Right cardiac atrium (tissue), 5 donors: ENCODE data around the gene CD19. TPM values are rescaled to one million over a fixed set of nuclear protein-coding genes. Genes with fewer than 3 reads are reported as not detected.
"Not testable (repeated sequence)": the region's sequence is repeated elsewhere in the genome, so short reads cannot be mapped to it uniquely, and the experiment has no call there.

ENCODE experiments used
- ATAC-seq, 2 donors: fragments of 200-7000 bp; cut with Tn5 transposase; one replicate each; pipeline versions ENCODE4 v1.8.0 to v1.9.1; 2020; ENCODE audit warnings: moderate library complexity in 2 of 2, mild to moderate bottlenecking in 1 of 2
- DNase-seq, 3 donors: peaks; one replicate each; pipeline ENCODE4 v3.0.0-alpha.2; 2020
- H3K27ac ChIP-seq: one replicate; pipeline ENCODE4 v1.5.1; 2013; ENCODE audit warnings: mild to moderate bottlenecking, low read length, control low read depth, moderate library complexity
- H3K27me3 ChIP-seq: one replicate; pipeline ENCODE4 v1.6.1; 2013; ENCODE audit not compliant: control insufficient read depth, insufficient read depth
- H3K4me1 ChIP-seq: one replicate; pipeline ENCODE4 v1.6.1; 2013; ENCODE audit warnings: low read length; ENCODE audit not compliant: control insufficient read depth, insufficient read depth
- H3K4me3 ChIP-seq: one replicate; pipeline ENCODE4 v1.5.1; 2013; ENCODE audit warnings: low read length, control low read depth
- H3K9me3 ChIP-seq: one replicate; pipeline ENCODE4 v1.6.1; 2013; ENCODE audit warnings: low read length; ENCODE audit not compliant: control insufficient read depth
- WGBS: extraction: QIAGEN DNeasy Blood & Tissue Kit; methylation state at CpG from one replicate; pipeline ENCODE4 v1.1.7; 2013; 5-methylcytosine and 5-hydroxymethylcytosine counted together
- intact Hi-C, 4 donors: fragments of 100-400 bp; cut with DNase I; formaldehyde crosslinking; loops; one replicate each; pipeline versions ENCODE4 v1.11.0 to v1.14.0; 2022 to 2023
- polyA plus RNA-seq: library from polyadenylated mRNA; stranded (reverse); fragments of 200-250 nt; gene quantifications from one replicate; pipeline ENCODE4 v1.2.3, GENCODE V29; 2013
- total RNA-seq, 4 donors: library from RNA; stranded (reverse); fragmentation: NEBNext Ultra II Directional; extraction: Animal tissue kit (Norgen Biotek cat#: 25700); gene quantifications; one replicate each; pipeline ENCODE4 v1.2.1, GENCODE V29; 2021
- donor health status: healthy with polysubstance abuse.
- donor health status: DM: no; HTN: yes; CAD: no.
- donor health status: DM: no; HTN: no; CAD: no.
- donor health status: DM: no; HTN: yes; CAD: no; lungs with severe emphysema.
- donor health status: DM: yes; HTN: yes; CAD: no.

The CD19 gene
- total and polyA plus RNA-seq, 5 donors = 0.12 to 0.25 (median 0.20) TPM; not detected in 2

DNA sequence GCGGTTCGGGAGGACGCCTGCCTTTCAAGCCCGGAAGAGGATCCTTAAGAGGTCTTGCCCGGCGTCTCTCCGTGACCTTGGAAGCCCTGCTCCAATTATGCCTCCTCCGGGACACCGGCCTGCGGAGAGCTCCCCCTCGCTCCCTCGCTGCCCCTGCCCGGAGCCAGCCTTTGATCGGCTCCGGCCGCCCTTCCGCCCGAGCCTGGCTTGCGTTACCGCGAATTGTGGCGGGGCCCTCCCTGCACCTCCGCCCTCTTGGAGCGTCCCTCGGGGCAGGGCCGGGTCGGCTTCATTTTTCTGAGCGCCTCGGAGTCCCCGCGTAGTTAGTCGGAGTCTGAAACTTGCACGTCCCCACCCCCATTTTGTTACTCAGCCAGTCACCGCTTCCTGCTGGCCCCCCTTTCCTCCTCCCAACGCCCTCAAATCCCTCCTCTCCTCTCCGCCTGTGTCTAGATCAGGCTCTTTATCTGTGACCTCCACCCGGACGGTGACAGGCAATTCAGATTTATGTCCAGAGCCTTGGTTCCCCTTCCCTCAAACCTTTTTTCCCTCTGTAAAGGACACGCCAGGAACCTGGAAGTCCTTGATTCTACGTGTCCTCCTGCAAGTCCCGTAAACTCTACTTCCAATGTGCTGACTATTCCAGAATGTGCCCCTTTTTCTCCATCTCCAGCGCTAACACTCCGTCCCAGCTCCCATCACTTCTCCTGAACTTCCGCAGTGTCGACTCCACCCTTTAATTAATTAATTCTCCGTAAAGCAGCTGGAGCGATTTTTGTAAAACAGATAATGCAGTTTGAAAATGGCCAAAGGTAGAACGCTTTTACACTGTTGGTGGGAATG, 6.2 kb upstream of the CD19 start:
- Histone ChIP-seq H3K27me3 (no peaks in the 10 kb centered on the region), H3K27ac (peak overlapping the region; percentile 97), H3K4me3 (peak overlapping the region; percentile 74), H3K9me3 (no peaks in the 10 kb centered on the region), H3K4me1 (no peaks in the 10 kb centered on the region)
- DNase-seq (peak; percentile 91 to 94 (median 93)), ATAC-seq (peak; percentile 82 to 87)
- intact Hi-C loops = loop anchor here in 1 of 4 donors (5.0 kb wide), 1 partner anchor 43 kb away; no protein-coding TSS in a partner anchor
- under 1% methylated on average over 48 of the region's 48 CpGs for WGBS

DNA sequence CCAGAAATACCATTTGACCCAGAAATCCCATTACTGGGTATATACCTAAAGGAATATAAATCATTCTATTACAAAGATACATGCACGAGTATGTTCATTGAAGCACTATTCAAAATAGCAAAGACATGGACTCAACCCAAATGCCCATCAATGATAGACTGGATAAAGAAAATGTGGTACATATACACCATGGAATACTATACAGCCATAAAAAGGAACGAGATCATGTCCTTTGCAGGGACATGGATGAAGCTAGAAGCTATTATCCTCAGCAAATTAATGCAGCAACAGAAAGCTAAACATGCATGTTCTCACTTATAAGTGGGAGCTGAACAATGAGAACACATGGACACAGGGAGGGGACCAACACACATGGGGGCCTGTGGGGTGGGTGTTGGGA, 5.5 kb upstream of the CD19 start:
- not testable (repeated sequence) for H3K9me3 ChIP-seq, H3K27me3 ChIP-seq, H3K27ac ChIP-seq, H3K4me3 ChIP-seq, DNase-seq, H3K4me1 ChIP-seq, ATAC-seq
- 78% methylated on average over 2 of the region's 2 CpGs for WGBS
- intact Hi-C loops = loop anchor here in 1 of 4 donors (5.0 kb wide), 1 partner anchor 44 kb away; no protein-coding TSS in a partner anchor

DNA sequence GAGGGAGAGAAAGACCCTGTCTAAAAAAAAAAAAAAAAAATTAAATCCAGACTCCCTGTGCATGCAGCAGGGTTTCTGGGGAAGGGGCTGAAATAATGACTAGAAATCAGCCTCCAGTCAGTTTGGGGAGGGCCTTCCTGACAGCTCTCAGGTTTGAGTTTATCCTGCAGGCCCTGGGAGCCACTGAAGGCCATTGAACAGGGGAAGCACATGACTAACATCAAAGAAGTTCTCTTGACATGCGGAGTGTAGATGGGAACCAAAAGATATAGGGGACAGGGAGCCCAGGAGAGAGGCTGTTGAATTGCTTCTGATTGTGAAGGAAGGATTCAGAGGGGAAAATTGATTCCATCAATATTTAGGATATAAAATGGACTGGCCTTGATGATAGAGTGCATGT, 4.0 kb upstream of the CD19 start:
- Histone ChIP-seq H3K9me3 (no peaks in the 10 kb centered on the region), H3K27me3 (no peaks in the 10 kb centered on the region), H3K4me3 (no peak overlapping the region), H3K4me1 (no peaks in the 10 kb centered on the region), H3K27ac (no peak overlapping the region)
- ATAC-seq (no peak), DNase-seq (no peak)
- intact Hi-C loops = loop anchor here in 2 of 4 donors (2.0 to 5.0 kb wide), 2 partner anchors 17 to 46 kb away; no protein-coding TSS in a partner anchor
- 82% methylated on average over 1 of the region's 1 CpG for WGBS

DNA sequence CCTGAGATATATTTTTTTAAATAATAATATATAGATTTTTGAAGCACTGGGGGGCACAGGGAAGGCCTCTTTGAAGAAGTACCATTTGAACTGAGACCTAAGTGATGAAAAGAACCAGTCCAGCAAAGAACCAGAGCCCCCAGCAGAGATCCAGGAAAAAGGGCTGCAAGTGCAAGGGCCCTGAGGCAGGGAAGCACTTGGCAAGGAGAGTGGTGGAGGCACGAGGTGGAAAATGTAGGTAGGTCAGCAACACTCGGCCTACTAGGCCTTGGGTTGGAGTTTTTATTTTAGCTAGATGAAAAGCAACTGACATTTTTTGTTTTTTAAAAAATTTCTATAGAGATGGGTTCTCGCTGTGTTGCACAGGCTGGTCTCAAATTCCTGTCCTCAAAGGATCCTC, 1.6 kb upstream of the CD19 start:
- ATAC-seq = no peak
- no peak for DNase-seq

DNA sequence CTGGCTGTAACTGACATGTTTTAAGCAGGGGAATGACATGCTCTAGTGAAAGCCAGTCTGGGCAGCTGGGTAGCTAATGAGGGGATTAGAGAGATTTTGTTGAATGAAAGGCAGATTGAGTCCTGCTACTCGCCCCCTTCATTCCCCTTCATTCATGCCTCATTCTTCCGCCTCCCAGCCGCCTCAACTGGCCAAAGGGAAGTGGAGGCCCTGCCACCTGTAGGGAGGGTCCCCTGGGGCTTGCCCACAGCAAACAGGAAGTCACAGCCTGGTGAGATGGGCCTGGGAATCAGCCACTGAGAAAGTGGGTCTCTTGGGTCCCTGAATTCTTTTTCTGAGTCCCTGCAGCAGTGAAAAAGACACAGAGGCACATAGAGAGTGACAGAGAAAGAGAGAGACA, 1.1 kb upstream of the CD19 start:
- intact Hi-C loops = no loop called here
- no peak overlapping the region for H3K27ac ChIP-seq
- no peak for ATAC-seq
- no peaks in the 10 kb centered on the region for H3K4me1 ChIP-seq
- H3K9me3 ChIP-seq = no peaks in the 10 kb centered on the region
- 62% methylated on average over 3 of the region's 3 CpGs for WGBS
- DNase-seq = no peak
- no peaks in the 10 kb centered on the region for H3K27me3 ChIP-seq
- H3K4me3 ChIP-seq = no peak overlapping the region

More for the DNA sequence above, 1.6 kb upstream of the CD19 start:
- Histone ChIP-seq H3K4me3 (no peak overlapping the region), H3K27me3 (no peaks in the 10 kb centered on the region), H3K27ac (no peak overlapping the region), H3K4me1 (no peaks in the 10 kb centered on the region), H3K9me3 (no peaks in the 10 kb centered on the region)
- WGBS = 90% methylated on average over 3 of the region's 3 CpGs
- intact Hi-C loops = no loop called here

DNA sequence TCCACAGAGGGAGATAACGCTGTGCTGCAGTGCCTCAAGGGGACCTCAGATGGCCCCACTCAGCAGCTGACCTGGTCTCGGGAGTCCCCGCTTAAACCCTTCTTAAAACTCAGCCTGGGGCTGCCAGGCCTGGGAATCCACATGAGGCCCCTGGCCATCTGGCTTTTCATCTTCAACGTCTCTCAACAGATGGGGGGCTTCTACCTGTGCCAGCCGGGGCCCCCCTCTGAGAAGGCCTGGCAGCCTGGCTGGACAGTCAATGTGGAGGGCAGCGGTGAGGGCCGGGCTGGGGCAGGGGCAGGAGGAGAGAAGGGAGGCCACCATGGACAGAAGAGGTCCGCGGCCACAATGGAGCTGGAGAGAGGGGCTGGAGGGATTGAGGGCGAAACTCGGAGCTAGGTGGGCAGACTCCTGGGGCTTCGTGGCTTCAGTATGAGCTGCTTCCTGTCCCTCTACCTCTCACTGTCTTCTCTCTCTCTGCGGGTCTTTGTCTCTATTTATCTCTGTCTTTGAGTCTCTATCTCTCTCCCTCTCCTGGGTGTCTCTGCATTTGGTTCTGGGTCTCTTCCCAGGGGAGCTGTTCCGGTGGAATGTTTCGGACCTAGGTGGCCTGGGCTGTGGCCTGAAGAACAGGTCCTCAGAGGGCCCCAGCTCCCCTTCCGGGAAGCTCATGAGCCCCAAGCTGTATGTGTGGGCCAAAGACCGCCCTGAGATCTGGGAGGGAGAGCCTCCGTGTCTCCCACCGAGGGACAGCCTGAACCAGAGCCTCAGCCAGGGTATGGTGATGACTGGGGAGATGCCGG, 769 bp downstream of the CD19 start:
- Histone ChIP-seq H3K27ac (no peak overlapping the region), H3K27me3 (no peaks in the 10 kb centered on the region), H3K9me3 (no peaks in the 10 kb centered on the region), H3K4me1 (no peaks in the 10 kb centered on the region), H3K4me3 (no peak overlapping the region)
- ATAC-seq (no peak), DNase-seq (no peak)
- intact Hi-C loops = no loop called here
- 82% methylated on average over 20 of the region's 20 CpGs for WGBS

DNA sequence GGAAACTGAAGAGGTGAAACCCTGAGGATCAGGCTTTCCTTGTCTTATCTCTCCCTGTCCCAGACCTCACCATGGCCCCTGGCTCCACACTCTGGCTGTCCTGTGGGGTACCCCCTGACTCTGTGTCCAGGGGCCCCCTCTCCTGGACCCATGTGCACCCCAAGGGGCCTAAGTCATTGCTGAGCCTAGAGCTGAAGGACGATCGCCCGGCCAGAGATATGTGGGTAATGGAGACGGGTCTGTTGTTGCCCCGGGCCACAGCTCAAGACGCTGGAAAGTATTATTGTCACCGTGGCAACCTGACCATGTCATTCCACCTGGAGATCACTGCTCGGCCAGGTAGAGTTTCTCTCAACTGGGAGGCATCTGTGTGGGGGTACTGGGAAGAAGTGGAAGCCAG, 1.4 kb downstream of the CD19 start:
- Histone ChIP-seq H3K4me3 (no peak overlapping the region), H3K27ac (no peak overlapping the region), H3K27me3 (no peaks in the 10 kb centered on the region), H3K4me1 (no peaks in the 10 kb centered on the region), H3K9me3 (no peaks in the 10 kb centered on the region)
- intact Hi-C loops = no loop called here
- ATAC-seq = no peak
- WGBS = 76% methylated on average over 8 of the region's 8 CpGs
- no peak for DNase-seq

DNA sequence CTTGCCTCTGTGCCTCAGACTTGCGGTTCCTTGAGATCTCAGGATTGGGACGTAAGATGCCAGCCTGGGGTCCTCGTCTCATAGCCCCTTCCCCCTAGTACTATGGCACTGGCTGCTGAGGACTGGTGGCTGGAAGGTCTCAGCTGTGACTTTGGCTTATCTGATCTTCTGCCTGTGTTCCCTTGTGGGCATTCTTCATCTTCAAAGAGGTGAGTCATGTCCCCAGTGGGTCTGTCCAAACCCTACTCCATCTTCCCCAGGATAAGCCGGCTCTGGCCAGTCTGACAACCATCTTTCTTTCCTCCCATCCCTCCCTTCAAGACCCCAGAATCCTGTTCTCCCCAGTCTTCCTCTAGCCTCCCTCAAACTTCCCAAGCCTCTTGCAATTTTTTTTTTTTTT, 3.6 kb downstream of the CD19 start:
- no peak for DNase-seq
- H3K4me3 ChIP-seq = no peak overlapping the region
- H3K9me3 ChIP-seq = no peaks in the 10 kb centered on the region
- no peaks in the 10 kb centered on the region for H3K4me1 ChIP-seq
- WGBS = 92% methylated on average over 4 of the region's 4 CpGs
- ATAC-seq = no peak
- H3K27ac ChIP-seq = no peak overlapping the region
- intact Hi-C loops = no loop called here
- no peaks in the 10 kb centered on the region for H3K27me3 ChIP-seq

DNA sequence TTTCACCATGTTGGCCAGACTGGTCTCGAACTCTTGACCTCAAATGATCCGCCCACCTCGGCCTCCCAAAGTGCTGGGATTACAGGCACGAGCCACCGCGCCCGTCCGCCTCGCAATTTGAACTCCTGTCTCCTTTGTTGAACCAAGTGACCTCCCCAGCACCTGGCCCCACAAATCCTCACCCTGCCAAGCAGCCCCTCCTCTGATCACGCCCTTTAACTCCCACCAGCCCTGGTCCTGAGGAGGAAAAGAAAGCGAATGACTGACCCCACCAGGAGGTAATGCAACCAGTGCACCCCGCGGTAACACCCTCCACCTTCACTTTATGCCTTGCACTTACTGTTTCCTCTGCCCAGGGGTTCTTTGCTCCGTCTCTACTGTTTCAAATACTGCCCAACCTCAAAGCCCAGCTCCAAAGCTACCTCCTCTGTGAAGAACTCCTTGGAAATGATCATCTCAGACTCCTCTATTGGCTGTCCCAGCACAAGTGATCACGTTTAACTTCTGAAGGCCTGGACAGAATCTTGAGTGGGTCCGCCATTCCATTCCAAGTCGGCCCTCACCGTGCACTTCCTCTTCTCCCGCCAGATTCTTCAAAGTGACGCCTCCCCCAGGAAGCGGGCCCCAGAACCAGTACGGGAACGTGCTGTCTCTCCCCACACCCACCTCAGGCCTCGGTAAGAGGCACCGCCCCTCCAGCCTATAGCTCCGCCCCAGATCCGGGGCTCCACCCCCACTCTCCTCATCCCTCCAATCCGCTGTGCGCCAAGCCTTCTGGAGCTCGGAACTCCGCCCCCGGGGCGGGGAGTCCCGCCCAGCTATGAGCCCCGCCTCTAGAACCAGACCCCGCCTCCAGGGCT, 4.4 kb downstream of the CD19 start:
- 30% methylated on average over 36 of the region's 36 CpGs for WGBS

DNA sequence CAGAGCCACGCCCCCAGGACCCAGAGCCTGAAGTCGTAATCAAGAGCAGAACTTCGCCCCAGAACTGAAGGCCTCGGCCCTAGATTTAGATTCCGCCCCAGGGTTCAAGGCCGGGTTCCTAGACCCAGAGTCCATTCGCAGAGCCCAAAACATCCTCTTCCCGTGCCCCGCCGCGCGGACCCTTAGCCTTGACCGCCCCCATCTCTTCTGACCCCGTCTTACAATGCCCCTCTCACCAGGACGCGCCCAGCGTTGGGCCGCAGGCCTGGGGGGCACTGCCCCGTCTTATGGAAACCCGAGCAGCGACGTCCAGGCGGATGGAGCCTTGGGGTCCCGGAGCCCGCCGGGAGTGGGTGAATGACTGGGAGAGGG, 5.0 kb downstream of the CD19 start:
- H3K4me3 ChIP-seq = no peak overlapping the region
- 67% methylated on average over 26 of the region's 26 CpGs for WGBS
- H3K4me1 ChIP-seq = no peaks in the 10 kb centered on the region
- no peaks in the 10 kb centered on the region for H3K9me3 ChIP-seq
- peak in 1 of 2 donors; percentile 6 for ATAC-seq
- H3K27me3 ChIP-seq = no peaks in the 10 kb centered on the region
- H3K27ac ChIP-seq = no peak overlapping the region
- intact Hi-C loops = no loop called here
- DNase-seq = peak in 1 of 3 donors; percentile 67

More for the DNA sequence above, 4.4 kb downstream of the CD19 start:
- Histone ChIP-seq H3K4me3 (peak overlapping the region; percentile 36), H3K27ac (no peak overlapping the region), H3K9me3 (no peaks in the 10 kb centered on the region), H3K4me1 (no peaks in the 10 kb centered on the region), H3K27me3 (no peaks in the 10 kb centered on the region)
- ATAC-seq (peak; percentile 96 to 99), DNase-seq (peak; percentile 88 to 95 (median 93))
- intact Hi-C loops = no loop called here
